ENCODE results near the gene TRIM75. TPM values are rescaled to one million over a fixed set of nuclear protein-coding genes. Genes with fewer than 3 reads are reported as not detected.

The TRIM75 gene
- not detected in 2 replicates for total RNA-seq

GRCh38 chr4:165053645-165054044, at the start of gene TRIM75:
TSS of gene TRIM75 (plus strand) at chr4:165053866. CDS start at chr4:165059148, 5,282 bp downstream.

GRCh38 chr4:165031436-165032211, 22.0 kb upstream of the TRIM75 start, which contains the start of gene TRIM60:
TSS of gene TRIM60 (plus strand) at chr4:165031999. CDS start at chr4:165040073, 8,074 bp downstream.

Small RNAs within 50 kb of the gene (small RNA-seq; reads per million reads assigned to genes)
- gene AC106872.12: not detected

Other genes starting within 250 kb of the TRIM75 start
- gene APELA, start 176.7 kb upstream of the TRIM75 start, total RNA-seq: not detected in 2 replicates
- not detected in 2 replicates for gene TRIM61, start 76.2 kb upstream of the TRIM75 start, total RNA-seq
- gene TRIM60, start 21.9 kb upstream of the TRIM75 start, total RNA-seq: not detected in 2 replicates
- gene TMEM192, start 59.0 kb downstream of the TRIM75 start, total RNA-seq: 12.4 and 20.7 TPM in 2 replicates
- 20.1 and 20.9 TPM in 2 replicates for gene KLHL2, start 153.7 kb downstream of the TRIM75 start, total RNA-seq